OCI-LY1 (cell line): Measurements from ENCODE around the gene RBMS3.

Source experiments
- CTCF ChIP-seq: fragments of 200-600 bp; sonication (generic), shearing (Covaris generic); IDR thresholded peaks from 2 replicates; pipeline ENCODE4 v1.5.1; 2017; ENCODE audit warnings: mild to moderate bottlenecking, antibody characterized with exemption, low read length, moderate library complexity, mixed read lengths
- EZH2 ChIP-seq: fragments of 200-600 bp; sonication (generic), shearing (Covaris generic); IDR thresholded peaks from 2 replicates; pipeline ENCODE4 v1.8.0; 2017; ENCODE audit warnings: borderline replicate concordance, mixed run types, mild to moderate bottlenecking, antibody characterized with exemption, low read length, moderate library complexity, mixed read lengths

GRCh38 chr3:29451920-29452319, 171.0 kb downstream of the RBMS3 start:
- no peak for TF ChIP-seq CTCF
- TF ChIP-seq EZH2 = no peak
